Adrenal gland (tissue), 12 donors: ENCODE results near the gene KIF26B. TPM values are rescaled to one million over a fixed set of nuclear protein-coding genes. Genes with fewer than 3 reads are reported as not detected.

Source experiments
- DNase-seq, 7 donors: peaks; one replicate each; pipeline ENCODE4 v3.0.0-alpha.2; 2019 to 2020
- H3K27ac ChIP-seq, 5 donors: fragments of 200-600 bp; sonication (generic) in 4 of 5; 1 replicate in 3 of 5; 2 replicates in 2 of 5; pipeline versions ENCODE4 v1.5.1 to v1.8.0; 2016 to 2020; ENCODE audit warnings: mild to moderate bottlenecking in 1 of 5
- H3K27me3 ChIP-seq: fragments of 200-600 bp; 2 replicates; pipeline ENCODE4 v1.8.0; 2021
- H3K36me3 ChIP-seq, 2 donors: fragments of 200-600 bp; replicated peaks in 1 of 2; 1 replicate in 1 of 2; 2 replicates in 1 of 2; pipeline versions ENCODE4 v1.5.1 to v1.8.0; 2018 to 2022
- H3K4me1 ChIP-seq, 2 donors: fragments of 200-600 bp; replicated peaks in 1 of 2; 1 replicate in 1 of 2; 2 replicates in 1 of 2; pipeline versions ENCODE4 v1.5.1 to v1.8.0; 2018 to 2021
- H3K4me3 ChIP-seq, 4 donors: fragments of 200-600 bp; sonication (generic) in 3 of 4; one replicate each; pipeline ENCODE4 v1.5.1; 2016 to 2018
- H3K9me3 ChIP-seq, 3 donors: fragments of 200-600 bp; sonication (generic) in 1 of 3; replicated peaks in 1 of 3; 1 replicate in 2 of 3; 2 replicates in 1 of 3; pipeline versions ENCODE4 v1.5.1 to v1.8.0; 2016 to 2021
- POLR2A ChIP-seq, 2 donors: fragments of 450-650 bp; IDR thresholded peaks; one replicate each; pipeline ENCODE4 v1.6.1; 2017; ENCODE audit warnings: antibody characterized with exemption in 2 of 2, mild to moderate bottlenecking in 2 of 2, moderate library complexity in 1 of 2
- WGBS, 4 donors: extraction: QIAGEN DNeasy Blood & Tissue Kit in 2 of 4; methylation state at CpG; one replicate each; pipeline versions ENCODE4 v1.1.5 to v1.1.7; 2013 to 2017; 5-methylcytosine and 5-hydroxymethylcytosine counted together
- intact Hi-C, 2 donors: fragments of 100-400 bp; cut with DNase I; formaldehyde crosslinking; loops; one replicate each; pipeline versions ENCODE4 v1.14.1 to v1.15.0; 2022 to 2023
- polyA plus RNA-seq, 3 donors: library from polyadenylated mRNA; stranded (reverse); fragments of 200-250 nt in 2 of 3; fragments of 350-450 nt in 1 of 3; fragmentation: Illumina TruSeq in 1 of 3; extraction: RNeasy Lipid Tissue Mini Kit (QIAGEN cat#74804) in 1 of 3; gene quantifications; one replicate each; pipeline ENCODE4 v1.2.3, GENCODE V29; 2013 to 2014
- small RNA-seq, 2 donors: library from RNA; depleted of rRNA; stranded (forward); fragments of <200 nt; gene quantifications; one replicate each; pipeline ENCODE3, GENCODE V24; 2016
- total RNA-seq, 9 donors: library from RNA; depleted of rRNA in 4 of 9; stranded (reverse); fragments of >200 nt in 4 of 9; fragments of 120-200 nt in 1 of 9; fragmentation: NEBNext Ultra II Directional in 1 of 9; extraction: Animal tissue kit (Norgen Biotek cat#: 25700) in 1 of 9; gene quantifications; one replicate each; pipeline versions ENCODE4 v1.1.0 to v1.2.4, GENCODE V29; 2013 to 2023
- TF ChIP-seq, protein P1 (sequence below), 6 experiments: fragments of 450-650 bp in 4 of 6; fragments of 200-600 bp in 2 of 6; sonication (generic) in 1 of 6; IDR thresholded peaks; 1 replicate in 5 of 6; 2 replicates in 1 of 6; pipeline versions ENCODE4 v1.5.1 to v1.8.0; 2016 to 2021; ENCODE audit warnings: antibody characterized with exemption in 6 of 6, mild to moderate bottlenecking in 2 of 6, moderate library complexity in 1 of 6
- donor health status: healthy with polysubstance abuse.
- donor health status: Bipolar disorder and iron deficiency.
- donor health status: DM: yes; HTN: yes; CAD: no.
- donor health status: DM: no; HTN: no; CAD: no.
- donor health status: DM: no; HTN: no; CAD: no.
- donor health status: DM: yes; HTN: yes; CAD: no.

KIF26B gene
- total and polyA plus RNA-seq, 12 donors, result 0.20 to 4.6 (median 2.6) TPM

DNA sequence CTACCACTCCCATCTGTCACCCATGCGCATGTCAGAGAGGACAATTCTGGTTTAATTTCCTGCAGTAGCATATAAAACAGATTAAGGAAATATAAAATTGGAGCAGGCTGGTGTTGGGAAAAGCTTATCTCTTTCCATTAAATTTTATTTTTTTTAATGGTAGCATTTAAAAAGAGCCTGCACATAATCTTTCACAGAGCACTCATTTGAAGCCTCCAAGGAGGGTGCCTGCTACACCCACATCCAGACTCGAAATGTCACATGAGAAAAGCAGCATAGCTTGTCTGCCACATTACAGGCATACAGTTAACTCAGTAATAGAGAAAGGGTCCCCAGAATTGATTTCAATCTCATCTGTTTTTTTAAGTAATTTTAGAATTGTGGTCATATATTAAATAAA lies 599.0 kb downstream of the KIF26B start:
- WGBS, 4 donors, result 83 to 99% (median 92%) methylated on average over 2 of the region's 2 CpGs
- DNase-seq, result no peak
- no peaks in the 10 kb centered on the region for H3K9me3 ChIP-seq

DNA sequence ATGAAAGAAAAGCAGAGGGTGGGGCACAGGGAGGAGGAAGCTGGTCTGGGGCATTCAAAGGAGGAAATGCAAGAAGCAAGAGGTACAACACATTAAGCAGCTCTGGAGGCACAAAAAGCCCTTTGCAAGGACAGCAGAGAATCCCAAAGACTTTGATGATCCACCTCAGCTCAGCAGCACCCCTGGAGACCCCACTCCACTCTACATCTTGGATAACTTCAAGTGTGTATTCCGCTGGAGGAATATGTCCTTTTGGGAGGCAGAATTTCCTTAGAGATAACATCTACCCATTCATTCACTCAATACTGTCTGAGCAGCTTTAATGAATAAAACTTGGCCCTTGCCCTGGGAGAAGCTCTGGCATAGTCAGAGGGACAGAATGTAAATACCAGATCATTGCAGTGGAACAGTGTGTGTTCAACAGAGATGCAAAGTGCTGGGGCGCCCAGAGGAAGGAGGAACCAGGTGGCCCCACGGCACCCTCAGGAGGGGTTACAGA lies 599.7 kb downstream of the KIF26B start:
- DNase-seq, result no peak
- Histone ChIP-seq H3K4me1 (no peaks in the 10 kb centered on the region), H3K27ac (no peak overlapping the region), H3K36me3 (no peaks in the 10 kb centered on the region), H3K9me3 (no peaks in the 10 kb centered on the region), H3K27me3 (no peaks in the 10 kb centered on the region), H3K4me3 (no peak overlapping the region)
- 91 to 97% (median 92%) methylated on average over 3 of the region's 3 CpGs for WGBS, 4 donors
- intact Hi-C loops, result no loop called here
- TF ChIP-seq POLR2A (IDR thresholded peaks at IDR 0.05), result no peak
- TF ChIP-seq, protein P1, sequence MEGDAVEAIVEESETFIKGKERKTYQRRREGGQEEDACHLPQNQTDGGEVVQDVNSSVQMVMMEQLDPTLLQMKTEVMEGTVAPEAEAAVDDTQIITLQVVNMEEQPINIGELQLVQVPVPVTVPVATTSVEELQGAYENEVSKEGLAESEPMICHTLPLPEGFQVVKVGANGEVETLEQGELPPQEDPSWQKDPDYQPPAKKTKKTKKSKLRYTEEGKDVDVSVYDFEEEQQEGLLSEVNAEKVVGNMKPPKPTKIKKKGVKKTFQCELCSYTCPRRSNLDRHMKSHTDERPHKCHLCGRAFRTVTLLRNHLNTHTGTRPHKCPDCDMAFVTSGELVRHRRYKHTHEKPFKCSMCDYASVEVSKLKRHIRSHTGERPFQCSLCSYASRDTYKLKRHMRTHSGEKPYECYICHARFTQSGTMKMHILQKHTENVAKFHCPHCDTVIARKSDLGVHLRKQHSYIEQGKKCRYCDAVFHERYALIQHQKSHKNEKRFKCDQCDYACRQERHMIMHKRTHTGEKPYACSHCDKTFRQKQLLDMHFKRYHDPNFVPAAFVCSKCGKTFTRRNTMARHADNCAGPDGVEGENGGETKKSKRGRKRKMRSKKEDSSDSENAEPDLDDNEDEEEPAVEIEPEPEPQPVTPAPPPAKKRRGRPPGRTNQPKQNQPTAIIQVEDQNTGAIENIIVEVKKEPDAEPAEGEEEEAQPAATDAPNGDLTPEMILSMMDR (IDR thresholded peaks at IDR 0.05), result no peak

More for the DNA sequence above, 599.0 kb downstream of the KIF26B start:
- intact Hi-C loops, result no loop called here
- Histone ChIP-seq H3K4me1 (no peaks in the 10 kb centered on the region), H3K4me3 (no peak overlapping the region), H3K27me3 (no peaks in the 10 kb centered on the region), H3K36me3 (no peaks in the 10 kb centered on the region), H3K27ac (no peak overlapping the region)
- TF ChIP-seq POLR2A (IDR thresholded peaks at IDR 0.05), result no peak

Small RNA genes within 50 kb of the gene (small RNA-seq; reads per million reads assigned to genes)
- gene DNAJC19P8 (0 reads per million in 2 donors), gene RNU1-132P (0 reads per million in 2 donors)
